PC-3 (cell line): ENCODE results near the gene AK1.

Experiments used
- CTCF ChIP-seq: fragments of 300-600 bp; sonication (generic); conservative IDR thresholded peaks from 2 replicates; pipeline ENCODE4 v1.5.1; 2017; ENCODE audit warnings: antibody characterized with exemption, low read depth, mild to moderate bottlenecking, low read length
- EZH2 ChIP-seq: fragments of 300-600 bp; sonication (generic); IDR thresholded peaks from one replicate; pipeline ENCODE4 v1.6.1; 2017; ENCODE audit warnings: antibody characterized with exemption, mild to moderate bottlenecking, low read length; ENCODE audit not compliant: unreplicated experiment

- TF ChIP-seq CTCF = no peak
- TF ChIP-seq EZH2 = no peak
Observed at GRCh38 chr9:127897193-127897692, 19.8 kb upstream of the AK1 start.
